ENCODE measurements around the gene GJB5.

GJB5 gene

GRCh38 chr1:34781844-34782391 lies 27.1 kb downstream of the GJB5 start:
- DNase-seq (ENCODE audit: extremely low read depth, low read depth), result no peak
- TF ChIP-seq CTCF (IDR thresholded peaks at IDR 0.05; ENCODE audit: low read depth, low read length), result no peak

DNA sequence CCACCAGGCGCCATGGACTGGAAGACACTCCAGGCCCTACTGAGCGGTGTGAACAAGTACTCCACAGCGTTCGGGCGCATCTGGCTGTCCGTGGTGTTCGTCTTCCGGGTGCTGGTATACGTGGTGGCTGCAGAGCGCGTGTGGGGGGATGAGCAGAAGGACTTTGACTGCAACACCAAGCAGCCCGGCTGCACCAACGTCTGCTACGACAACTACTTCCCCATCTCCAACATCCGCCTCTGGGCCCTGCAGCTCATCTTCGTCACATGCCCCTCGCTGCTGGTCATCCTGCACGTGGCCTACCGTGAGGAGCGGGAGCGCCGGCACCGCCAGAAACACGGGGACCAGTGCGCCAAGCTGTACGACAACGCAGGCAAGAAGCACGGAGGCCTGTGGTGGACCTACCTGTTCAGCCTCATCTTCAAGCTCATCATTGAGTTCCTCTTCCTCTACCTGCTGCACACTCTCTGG lies 29.9 kb downstream of the GJB5 start:
- no peak for DNase-seq (ENCODE audit: extremely low read depth, low read depth)
- no peak for TF ChIP-seq CTCF (IDR thresholded peaks at IDR 0.05; ENCODE audit: low read depth, low read length)

GRCh38 chr1:34785231-34785874 lies 30.5 kb downstream of the GJB5 start:
- no peak for DNase-seq (ENCODE audit: extremely low read depth, low read depth)
- no peak for TF ChIP-seq CTCF (IDR thresholded peaks at IDR 0.05; ENCODE audit: low read depth, low read length)

GRCh38 chr1:34785875-34786470 lies 31.1 kb downstream of the GJB5 start:
- TF ChIP-seq CTCF (IDR thresholded peaks at IDR 0.05; ENCODE audit: low read depth, low read length), result no peak
- no peak for DNase-seq (ENCODE audit: extremely low read depth, low read depth)

GRCh38 chr1:34786521-34787325 lies 31.9 kb downstream of the GJB5 start:
- TF ChIP-seq CTCF (IDR thresholded peaks at IDR 0.05; ENCODE audit: low read depth, low read length), result peak; percentile 88
- DNase-seq (ENCODE audit: extremely low read depth, low read depth), result peak; percentile 25

DNA sequence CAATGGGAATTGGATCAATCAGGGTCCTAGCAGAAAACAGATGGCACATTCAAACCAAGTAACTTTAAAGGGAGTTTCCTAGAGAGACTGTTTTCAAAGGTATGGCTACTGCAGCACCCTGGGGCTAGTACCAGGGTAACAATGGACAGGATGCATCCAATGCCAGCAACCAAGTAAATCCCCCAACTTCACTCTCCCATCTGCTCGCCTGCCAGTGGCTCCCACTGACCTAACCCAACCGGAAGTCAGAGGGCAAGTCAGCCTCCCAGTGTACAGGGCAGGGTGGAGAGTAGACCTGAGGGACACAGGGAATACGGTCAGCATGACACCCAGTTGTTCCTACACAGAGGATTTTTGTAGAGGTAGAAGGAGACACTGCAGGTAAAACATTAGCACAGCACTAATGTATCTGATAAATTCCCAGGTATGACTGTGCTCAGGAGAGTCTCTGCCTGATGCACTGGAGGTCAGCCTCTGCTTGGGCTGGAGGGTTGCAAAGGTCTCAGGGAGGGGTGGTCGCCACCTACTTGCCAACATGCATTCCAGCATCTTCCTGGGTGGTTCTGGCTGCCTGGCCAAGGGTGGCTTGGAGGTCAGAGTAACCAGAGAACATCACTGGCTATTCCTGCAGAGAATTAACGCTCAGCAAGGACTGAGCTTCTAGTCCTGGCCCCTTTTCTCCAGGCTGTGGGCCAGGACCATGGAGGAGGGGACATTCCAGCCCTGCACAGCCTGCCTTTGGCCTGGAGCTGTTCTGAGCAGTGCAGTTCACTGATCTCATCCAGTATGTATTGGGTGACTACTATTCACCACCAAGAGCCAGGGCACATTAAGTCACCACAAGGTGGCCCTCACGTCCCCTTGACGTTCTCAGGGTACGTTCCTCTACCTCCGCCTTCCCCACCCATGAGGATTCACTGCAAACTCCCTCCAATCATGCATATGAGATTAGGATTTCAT lies 32.9 kb downstream of the GJB5 start:
- no peak for DNase-seq (ENCODE audit: extremely low read depth, low read depth)

More for the DNA sequence above, 32.9 kb downstream of the GJB5 start:
- TF ChIP-seq CTCF (IDR thresholded peaks at IDR 0.05; ENCODE audit: low read depth, low read length), result no peak
